ENCODE measurements around the gene SECISBP2. TPM values are rescaled to one million over a fixed set of nuclear protein-coding genes. Genes with fewer than 3 reads are reported as not detected.

SECISBP2 gene
- total RNA-seq, 6 experiments from 2014 or later, result 13.8 to 20.3 (median 17.3) TPM

DNA sequence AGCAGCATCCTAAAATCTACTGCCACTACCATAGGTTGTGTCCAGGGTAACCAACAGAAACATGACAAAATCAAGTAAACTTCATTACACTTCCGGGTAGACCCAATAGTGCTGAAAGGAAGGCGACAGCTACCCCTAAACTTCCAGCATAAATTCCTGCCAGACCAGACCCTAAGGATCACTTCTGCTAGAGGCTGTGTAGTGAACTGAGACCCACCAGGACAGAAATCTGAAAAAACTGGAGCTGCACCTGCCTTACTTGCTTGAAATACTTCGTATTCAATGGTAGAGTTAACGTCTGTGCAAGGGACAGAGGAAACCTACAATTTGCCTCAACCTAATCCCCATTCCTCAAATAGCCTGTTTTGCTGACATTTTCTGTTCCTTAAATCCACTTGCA lies 1.0 kb upstream of the SECISBP2 start:
- DNase-seq, result no peak
- Mint-ChIP-seq H3K4me3 (peak overlapping the region; percentile 88), H3K27me3 (ENCODE audit: insufficient read depth) (no peaks in the 10 kb centered on the region), H3K36me3 (ENCODE audit: low read depth) (peaks cover 49% of the 10 kb centered on the region), H3K4me1 (ENCODE audit: low read depth) (peaks cover 72% of the 10 kb centered on the region), H3K27ac (peak overlapping the region; percentile 97), H3K9me3 (no peaks in the 10 kb centered on the region)
- no peak for TF ChIP-seq CTCF (IDR thresholded peaks at IDR 0.05)

GRCh38 chr9:89319015-89319905 lies 960 bp downstream of the SECISBP2 start:
- Mint-ChIP-seq H3K9me3 (no peaks in the 10 kb centered on the region), H3K4me3 (peak overlapping the region; percentile 90), H3K4me1 (ENCODE audit: low read depth) (peaks cover 73% of the 10 kb centered on the region), H3K27me3 (ENCODE audit: insufficient read depth) (no peaks in the 10 kb centered on the region), H3K36me3 (ENCODE audit: low read depth) (peaks cover 40% of the 10 kb centered on the region), H3K27ac (peak overlapping the region; percentile 97)
- TF ChIP-seq CTCF (IDR thresholded peaks at IDR 0.05), result peak; percentile 17; the same call in 1 of the 2 replicates
- DNase-seq, result no peak

DNA sequence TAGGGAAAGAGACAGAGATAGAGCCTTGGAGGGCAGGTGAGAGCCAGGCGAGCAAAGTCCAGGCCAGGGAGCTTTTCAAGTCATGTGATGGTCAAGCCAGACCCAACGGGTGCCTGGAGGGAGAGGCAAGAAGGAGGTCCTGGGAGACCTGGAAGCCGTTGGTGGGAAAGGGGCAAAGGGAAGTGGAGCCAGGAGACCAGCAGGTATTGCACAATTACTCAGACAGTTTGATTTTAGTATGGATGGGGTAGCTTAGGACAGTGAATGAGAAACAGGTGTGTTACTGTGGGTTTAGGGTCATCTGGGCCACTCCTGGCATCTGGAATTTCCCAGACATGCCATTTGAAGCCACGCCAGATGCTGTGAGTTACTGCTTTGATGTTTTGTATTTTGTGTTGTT lies 5.1 kb downstream of the SECISBP2 start:
- Mint-ChIP-seq H3K27me3 (ENCODE audit: insufficient read depth) (no peaks in the 10 kb centered on the region), H3K4me3 (no peak overlapping the region), H3K27ac (peak overlapping the region; percentile 30), H3K36me3 (ENCODE audit: low read depth) (peaks cover 21% of the 10 kb centered on the region; the same call in 1 of the 2 replicates), H3K4me1 (ENCODE audit: low read depth) (peaks cover 44% of the 10 kb centered on the region), H3K9me3 (no peaks in the 10 kb centered on the region)
- TF ChIP-seq CTCF (IDR thresholded peaks at IDR 0.05), result no peak
- no peak for DNase-seq

DNA sequence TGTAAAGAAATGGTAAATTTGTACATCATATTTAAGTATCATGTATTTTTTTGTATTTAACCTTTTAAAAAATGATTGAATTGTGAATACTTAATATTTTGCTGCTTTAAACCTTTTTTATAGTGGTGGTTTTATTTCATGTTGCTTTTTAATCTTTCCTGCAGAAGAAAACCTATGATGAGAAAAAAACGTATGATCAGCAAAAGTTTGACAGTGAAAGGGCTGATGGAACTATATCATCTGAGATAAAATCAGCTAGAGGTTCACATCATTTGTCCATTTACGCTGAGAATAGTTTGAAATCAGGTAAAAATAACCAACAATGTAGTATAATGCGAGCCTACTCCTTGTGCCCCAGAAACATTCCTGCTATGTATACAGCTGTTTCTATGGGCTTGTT lies 7.4 kb downstream of the SECISBP2 start:
- Mint-ChIP-seq H3K27ac (no peak overlapping the region), H3K9me3 (no peaks in the 10 kb centered on the region), H3K4me3 (no peak overlapping the region), H3K36me3 (ENCODE audit: low read depth) (peaks cover 21% of the 10 kb centered on the region), H3K4me1 (ENCODE audit: low read depth) (peaks cover 30% of the 10 kb centered on the region), H3K27me3 (ENCODE audit: insufficient read depth) (no peaks in the 10 kb centered on the region)
- DNase-seq, result no peak
- TF ChIP-seq CTCF (IDR thresholded peaks at IDR 0.05), result no peak

DNA sequence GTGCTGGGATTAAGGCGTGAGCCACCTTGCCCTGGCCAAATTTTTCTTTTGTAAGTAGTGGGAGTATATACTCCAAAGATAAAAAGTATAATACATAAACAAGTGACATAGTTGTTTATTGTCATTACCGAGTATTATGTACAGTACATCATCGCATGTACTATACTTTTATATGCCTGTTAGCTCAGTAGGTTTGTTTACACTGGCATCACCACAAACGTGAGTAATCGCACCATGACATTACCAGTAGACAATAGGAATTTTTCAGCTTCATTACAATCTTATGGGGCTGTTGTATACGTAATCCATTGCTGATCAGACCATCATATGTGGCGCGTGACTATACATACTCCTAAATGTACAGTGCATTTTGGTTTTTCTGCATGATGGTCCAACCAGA lies 9.8 kb downstream of the SECISBP2 start:
- H3K36me3 Mint-ChIP-seq (ENCODE audit: low read depth), result peaks cover 9% of the 10 kb centered on the region
- DNase-seq, result no peak
- H3K9me3 Mint-ChIP-seq, result no peaks in the 10 kb centered on the region
- H3K4me3 Mint-ChIP-seq, result no peak overlapping the region
- H3K27me3 Mint-ChIP-seq (ENCODE audit: insufficient read depth), result no peaks in the 10 kb centered on the region
- no peak for TF ChIP-seq CTCF (IDR thresholded peaks at IDR 0.05)
- H3K4me1 Mint-ChIP-seq (ENCODE audit: low read depth), result peaks cover 12% of the 10 kb centered on the region
- H3K27ac Mint-ChIP-seq, result no peak overlapping the region

All from HFFc6 (cell line).